ENCODE measurements around the gene SRRM5. TPM values are rescaled to one million over a fixed set of nuclear protein-coding genes. Genes with fewer than 3 reads are reported as not detected.

The SRRM5 gene
- total and polyA plus RNA-seq, 2 of the 13 experiments (the other 11 are each of a cell fraction or from before 2014, with no cell fraction given) = 0.11 to 0.16 TPM

- TF ChIP-seq ZNF337 (CRISPR knock-in tag; IDR thresholded peaks at IDR 0.05; ENCODE audit: borderline replicate concordance, low read depth) (no peak), ZSCAN29 (CRISPR knock-in tag; conservative IDR thresholded peaks at IDR 0.05) (0 out of 2 replicates have a peak, but pooled peaks have one; percentile 52), ZFY (CRISPR knock-in tag; IDR thresholded peaks at IDR 0.05) (peak; percentile 33; the same call in 1 of the 2 replicates), GABPB1 (CRISPR knock-in tag; IDR thresholded peaks at IDR 0.05) (peak; percentile 60), MTA3 (CRISPR knock-in tag; IDR thresholded peaks at IDR 0.05) (no peak), MAFG (CRISPR knock-in tag; IDR thresholded peaks at IDR 0.05) (peak; percentile 84; the same call in 1 of the 2 replicates), TCF12 (IDR thresholded peaks at IDR 0.05) (no peak), TCF12 (CRISPR knock-in tag; IDR thresholded peaks at IDR 0.05) (no peak), ZNF709 (CRISPR knock-in tag; IDR thresholded peaks at IDR 0.05) (no peak), MLX (CRISPR knock-in tag; IDR thresholded peaks at IDR 0.05) (no peak), EP300 (IDR thresholded peaks at IDR 0.05; ENCODE audit: low read depth in 2 of 2, low read length in 2 of 2) (peak in 1 of 2 experiments; percentile 42; a peak in 1 of 4 replicates), EP300 (CRISPR knock-in tag; IDR thresholded peaks at IDR 0.05; ENCODE audit: borderline replicate concordance) (no peak), NFE2 (CRISPR knock-in tag; IDR thresholded peaks at IDR 0.05) (no peak), SYNCRIP (IDR thresholded peaks at IDR 0.05; ENCODE audit: insufficient read depth, low read depth, low read length) (no peak), ERF (CRISPR knock-in tag; IDR thresholded peaks at IDR 0.05) (0 out of 2 replicates have a peak, but pooled peaks have one; percentile 41), HMGXB4 (CRISPR knock-in tag; IDR thresholded peaks at IDR 0.05; ENCODE audit: borderline replicate concordance in 1 of 2, low read depth in 1 of 2) (peak in 1 of 2 experiments; percentile 73; a peak in 1 of 4 replicates), PLRG1 (conservative IDR thresholded peaks at IDR 0.05) (no peak), KDM5B (CRISPR knock-in tag; IDR thresholded peaks at IDR 0.05; ENCODE audit: borderline replicate concordance) (0 out of 2 replicates have a peak, but pooled peaks have one; percentile 48), CREM (IDR thresholded peaks at IDR 0.05) (peak; percentile 22; the same call in 1 of the 2 replicates), CREM (CRISPR knock-in tag; IDR thresholded peaks at IDR 0.05) (no peak), HNF4G (IDR thresholded peaks at IDR 0.05; ENCODE audit: borderline replicate concordance, low read depth, low read length) (peak; percentile 85), HNF4G (CRISPR knock-in tag; IDR thresholded peaks at IDR 0.05; ENCODE audit: borderline replicate concordance, low read depth) (peak; percentile 70; the same call in 1 of the 2 replicates), TBX2 (CRISPR knock-in tag; IDR thresholded peaks at IDR 0.05; ENCODE audit: borderline replicate concordance) (peak; percentile 68), ARNTL (CRISPR knock-in tag; IDR thresholded peaks at IDR 0.05) (peak; percentile 62; the same call in 1 of the 2 replicates), ZNF20 (CRISPR knock-in tag; IDR thresholded peaks at IDR 0.05) (no peak), TFAP4 (IDR thresholded peaks at IDR 0.05; ENCODE audit: borderline replicate concordance, low read depth) (peak; percentile 99), ZNF263 (CRISPR knock-in tag; IDR thresholded peaks at IDR 0.05) (peak; percentile 70), HMGA1 (CRISPR knock-in tag; conservative IDR thresholded peaks at IDR 0.05) (no peak)
- TF ChIP-seq, protein P1, sequence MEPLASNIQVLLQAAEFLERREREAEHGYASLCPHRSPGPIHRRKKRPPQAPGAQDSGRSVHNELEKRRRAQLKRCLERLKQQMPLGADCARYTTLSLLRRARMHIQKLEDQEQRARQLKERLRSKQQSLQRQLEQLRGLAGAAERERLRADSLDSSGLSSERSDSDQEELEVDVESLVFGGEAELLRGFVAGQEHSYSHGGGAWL (CRISPR knock-in tag; IDR thresholded peaks at IDR 0.05) = 0 out of 2 replicates have a peak, but pooled peaks have one; percentile 21
Observed at GRCh38 chr19:43634872-43635560, 23.1 kb downstream of the SRRM5 start (continued).

All from HepG2 (cell line).